H9 (cell line): ENCODE measurements around the gene TMEM63A. TPM values are rescaled to one million over a fixed set of nuclear protein-coding genes. Genes with fewer than 3 reads are reported as not detected.

Experiments used
- DNase-seq: peaks from one replicate; pipeline ENCODE4 v3.0.0-alpha.2; 2017
- H2AFZ ChIP-seq: one replicate; pipeline ENCODE4 v1.6.1; 2013; ENCODE audit warnings: mild to moderate bottlenecking, low read length, control low read depth, moderate library complexity
- H2AK5ac ChIP-seq: 2 replicates; pipeline ENCODE4 v1.6.1; 2013; ENCODE audit warnings: low read length, control low read depth, mixed read lengths; ENCODE audit not compliant: insufficient read length
- H2BK120ac ChIP-seq: one replicate; pipeline ENCODE4 v1.6.1; 2013; ENCODE audit warnings: low read depth, mild to moderate bottlenecking, low read length, control low read depth, inconsistent platforms; ENCODE audit not compliant: poor library complexity, severe bottlenecking
- H2BK12ac ChIP-seq: 2 replicates; pipeline ENCODE4 v1.6.1; 2013; ENCODE audit warnings: low read length, control low read depth, mixed read lengths, low read depth; ENCODE audit not compliant: insufficient read length
- H2BK15ac ChIP-seq: 2 replicates; pipeline ENCODE4 v1.6.1; 2013; ENCODE audit warnings: low read depth, low read length, control low read depth
- H2BK20ac ChIP-seq: one replicate; pipeline ENCODE4 v1.6.1; 2013; ENCODE audit warnings: low read depth, mild to moderate bottlenecking, low read length, control low read depth, inconsistent platforms; ENCODE audit not compliant: poor library complexity, severe bottlenecking
- H2BK5ac ChIP-seq: 2 replicates; pipeline ENCODE4 v1.6.1; 2013; ENCODE audit warnings: low read length, control low read depth, mixed read lengths; ENCODE audit not compliant: insufficient read length
- H3K14ac ChIP-seq: 2 replicates; pipeline ENCODE4 v1.6.1; 2013; ENCODE audit warnings: low read length, control low read depth; ENCODE audit not compliant: insufficient read depth
- H3K18ac ChIP-seq: 2 replicates; pipeline ENCODE4 v1.6.1; 2013; ENCODE audit warnings: low read depth, mild to moderate bottlenecking, mixed read lengths, low read length, control low read depth; ENCODE audit not compliant: insufficient read length
- H3K23ac ChIP-seq: 2 replicates; pipeline ENCODE4 v1.6.1; 2013; ENCODE audit warnings: low read length, control low read depth, mixed read lengths, low read depth; ENCODE audit not compliant: insufficient read length
- H3K23me2 ChIP-seq: 2 replicates; pipeline ENCODE4 v1.6.1; 2013; ENCODE audit warnings: low read depth, mild to moderate bottlenecking, mixed read lengths, low read length, control low read depth; ENCODE audit not compliant: insufficient read length, poor library complexity, severe bottlenecking
- H3K27ac ChIP-seq: 2 replicates; pipeline ENCODE4 v1.5.1; 2013; ENCODE audit warnings: low read length, control low read depth, mixed read lengths, low read depth; ENCODE audit not compliant: insufficient read length
- H3K27me3 ChIP-seq: 2 replicates; pipeline ENCODE4 v1.6.1; 2013; ENCODE audit warnings: low read length, control low read depth, inconsistent platforms; ENCODE audit not compliant: insufficient read depth
- H3K4ac ChIP-seq: 2 replicates; pipeline ENCODE4 v1.6.1; 2013; ENCODE audit warnings: low read depth, mild to moderate bottlenecking, control low read depth, inconsistent platforms, low read length, moderate library complexity
- H3K4me1 ChIP-seq: 2 replicates; pipeline ENCODE4 v1.6.1; 2013; ENCODE audit warnings: low read length, control low read depth, inconsistent platforms; ENCODE audit not compliant: insufficient read depth
- H3K4me2 ChIP-seq: 2 replicates; pipeline ENCODE4 v1.6.1; 2013; ENCODE audit warnings: low read length, control low read depth, mixed read lengths; ENCODE audit not compliant: insufficient read length, insufficient read depth
- H3K56ac ChIP-seq: 2 replicates; pipeline ENCODE4 v1.6.1; 2013; ENCODE audit warnings: low read depth, mild to moderate bottlenecking, mixed read lengths, low read length, control low read depth; ENCODE audit not compliant: insufficient read length
- H3K79me1 ChIP-seq: 2 replicates; pipeline ENCODE4 v1.6.1; 2013; ENCODE audit warnings: low read depth, mild to moderate bottlenecking, moderate library complexity, low read length, control low read depth, inconsistent platforms; ENCODE audit not compliant: insufficient read depth, poor library complexity, severe bottlenecking
- H3K79me2 ChIP-seq: 2 replicates; pipeline ENCODE4 v1.6.1; 2013; ENCODE audit warnings: low read length, control low read depth, inconsistent platforms; ENCODE audit not compliant: insufficient read depth
- H3K9ac ChIP-seq: 2 replicates; pipeline ENCODE4 v1.6.1; 2013; ENCODE audit warnings: low read length, control low read depth, mixed read lengths; ENCODE audit not compliant: insufficient read length; ENCODE audit errors: extremely low read depth
- H3K9me3 ChIP-seq: one replicate; pipeline ENCODE4 v1.6.1; 2013; ENCODE audit warnings: low read depth, low read length, inconsistent platforms; ENCODE audit not compliant: control insufficient read depth
- H3T11ph ChIP-seq: one replicate; pipeline ENCODE4 v1.6.1; 2013; ENCODE audit warnings: mild to moderate bottlenecking, low read length, control low read depth, inconsistent platforms
- H4K20me1 ChIP-seq: one replicate; pipeline ENCODE4 v1.6.1; 2013; ENCODE audit not compliant: control insufficient read depth, insufficient read length, insufficient read depth
- H4K5ac ChIP-seq: 2 replicates; pipeline ENCODE4 v1.6.1; 2013; ENCODE audit warnings: low read depth, mild to moderate bottlenecking, mixed read lengths, low read length, control low read depth; ENCODE audit not compliant: insufficient read length
- H4K8ac ChIP-seq: replicated peaks from 2 replicates; pipeline ENCODE4 v1.6.1; 2013; ENCODE audit warnings: low read length, control low read depth, mixed read lengths, low read depth; ENCODE audit not compliant: insufficient read length
- H4K91ac ChIP-seq: 2 replicates; pipeline ENCODE4 v1.6.1; 2013; ENCODE audit warnings: low read depth, mild to moderate bottlenecking, moderate library complexity, mixed read lengths, low read length, control low read depth; ENCODE audit not compliant: insufficient read length
- H3K27ac Mint-ChIP-seq, 3 experiments: 2 replicates in 2 of 3; 3 replicates in 1 of 3; pipeline ENCODE4 v1.8.0; 2020 to 2021; ENCODE audit warnings: mixed read lengths in 3 of 3, mild to moderate bottlenecking in 1 of 3, moderate library complexity in 1 of 3
- H3K27me3 Mint-ChIP-seq: 2 replicates; pipeline ENCODE4 v1.8.0; 2021; ENCODE audit warnings: low read depth, mild to moderate bottlenecking, moderate library complexity, mixed read lengths
- H3K36me3 Mint-ChIP-seq, 3 experiments: 2 replicates in 2 of 3; 3 replicates in 1 of 3; pipeline ENCODE4 v1.8.0; 2020 to 2021; ENCODE audit warnings: low read depth in 3 of 3, mixed read lengths in 3 of 3; ENCODE audit not compliant: insufficient read depth in 1 of 3
- H3K4me1 Mint-ChIP-seq, 2 experiments: 2 replicates each; pipeline ENCODE4 v1.8.0; 2020; ENCODE audit warnings: mixed read lengths in 2 of 2
- H3K4me3 Mint-ChIP-seq, 2 experiments: 2 replicates in 1 of 2; 3 replicates in 1 of 2; pipeline ENCODE4 v1.8.0; 2020 to 2021; ENCODE audit warnings: mild to moderate bottlenecking in 2 of 2, mixed read lengths in 2 of 2, moderate library complexity in 1 of 2
- H3K9me3 Mint-ChIP-seq, 2 experiments: 2 replicates in 1 of 2; 3 replicates in 1 of 2; pipeline ENCODE4 v1.8.0; 2020; ENCODE audit warnings: mild to moderate bottlenecking in 2 of 2, mixed read lengths in 2 of 2, moderate library complexity in 1 of 2
- CTCF ChIP-seq: fragments of 200-600 bp; sonication (generic); conservative IDR thresholded peaks from 3 replicates; pipeline ENCODE4 v1.8.0; 2021; ENCODE audit warnings: antibody characterized with exemption, mild to moderate bottlenecking
- WGBS: extraction: QIAGEN DNeasy Blood & Tissue Kit; methylation state at CpG from one replicate; pipeline ENCODE4 v1.1.7; 2013; ENCODE audit warnings: missing lambda C conversion rate, low lambda C conversion rate, mixed read lengths; ENCODE audit not compliant: insufficient read length; ENCODE audit errors: extremely low coverage; 5-methylcytosine and 5-hydroxymethylcytosine counted together
- total RNA-seq: library from RNA; stranded (reverse); gene quantifications from 2 replicates; pipeline ENCODE4 v1.2.1, GENCODE V29; 2021

The TMEM63A gene
- total RNA-seq, 1 experiment from 2014 or later = 75.7 TPM

- Histone ChIP-seq H3K9ac (peak within 1 kb of the TSS; percentile 62), H3K27ac (no peak within 1 kb of the TSS), H3T11ph (no peak within 1 kb of the TSS), H2AK5ac (no peak within 1 kb of the TSS), H3K23ac (no peak within 1 kb of the TSS), H3K4me2 (peak within 1 kb of the TSS; percentile 57), H2BK15ac (no peak within 1 kb of the TSS), H2BK12ac (no peak within 1 kb of the TSS), H2AFZ (no peak within 1 kb of the TSS), H3K79me1 (no peaks in the 10 kb centered on the region), H3K4me1 (no peaks in the 10 kb centered on the region; the same call in 1 of the 2 replicates), H4K20me1 (no peaks in the 10 kb centered on the region), H3K23me2 (no peaks in the 10 kb centered on the region), H4K8ac (no peak within 1 kb of the TSS), H3K18ac (peak within 1 kb of the TSS; percentile 93), H4K91ac (no peak within 1 kb of the TSS), H3K56ac (no peak within 1 kb of the TSS), H3K27me3 (no peaks in the 10 kb centered on the region), H3K9me3 (no peaks in the 10 kb centered on the region), H3K14ac (peak within 1 kb of the TSS; percentile 90), H2BK5ac (no peak within 1 kb of the TSS), H2BK20ac (no peak within 1 kb of the TSS), H3K79me2 (peaks cover 1% of the 10 kb centered on the region; the same call in 1 of the 2 replicates), H4K5ac (no peak within 1 kb of the TSS), H3K4ac (no peak within 1 kb of the TSS), H2BK120ac (no peak within 1 kb of the TSS)
- peaks cover 27 to 32% of the 10 kb centered on the region in 2 experiments for H3K4me1 Mint-ChIP-seq
- peak; percentile 88 for DNase-seq
- H3K4me3 Mint-ChIP-seq = peak within 1 kb of the TSS; percentile 79 to 96
- peaks cover 0 to 4% (median 3%) of the 10 kb centered on the region in 3 experiments; a peak in 2 of 7 replicates for H3K36me3 Mint-ChIP-seq
- peak; percentile 33; the same call in 2 of the 3 replicates for TF ChIP-seq CTCF
- peaks cover 13% of the 10 kb centered on the region for H3K27me3 Mint-ChIP-seq
- WGBS = no CpG with 5 or more reads among the region's 80 CpGs
- no peaks in the 10 kb centered on the region; a peak in 1 of 5 replicates for H3K9me3 Mint-ChIP-seq
- peak within 1 kb of the TSS in 2 of 3 experiments; percentile 82 to 92; a peak in 5 of 7 replicates for H3K27ac Mint-ChIP-seq
Measured at GRCh38 chr1:225809842-225810578, 72.2 kb downstream of the TMEM63A start, which contains the start of gene EPHX1. Gene EPHX1 (plus strand): TSS chr1:225810124. CDS start chr1:225828730, 18,606 bp downstream.
